C4-2B (cell line): Measurements from ENCODE around the gene METTL15.

ENCODE experiments used
- CTCF ChIP-seq: fragments of 450-650 bp; conservative IDR thresholded peaks from 2 replicates; pipeline ENCODE4 v1.5.1; 2017; ENCODE audit warnings: mild to moderate bottlenecking
- ZFX ChIP-seq: fragments of 450-650 bp; IDR thresholded peaks from 2 replicates; pipeline ENCODE4 v1.6.1; 2017

GRCh38 chr11:28303477-28304191 lies 195.4 kb downstream of the METTL15 start:
- TF ChIP-seq CTCF (no peak), ZFX (no peak)
